IMR-90 (cell line): ENCODE data around the gene NUP93. TPM values are rescaled to one million over a fixed set of nuclear protein-coding genes. Genes with fewer than 3 reads are reported as not detected.

Source experiments
- ATAC-seq: fragments of 200-7000 bp; cut with Tn5 transposase; 2 replicates; pipeline ENCODE4 v1.9.1; 2020; ENCODE audit warnings: low read depth, mild to moderate bottlenecking, moderate library complexity
- BruUV-seq: library from RNA; stranded (reverse); fragments of 400-500 nt; replicated peaks from 2 replicates; lab custom pipeline; 2021; lab: Mats Ljungman, UMichigan
- CTCF ChIA-PET: fragments of 300-600 bp; formaldehyde crosslinking; extraction: SDS; loops from one replicate; lab custom pipeline; 2021; ENCODE audit warnings: antibody characterized with exemption; lab: Yijun Ruan, JAX
- POLR2A ChIA-PET: fragments of 300-600 bp; sonication (Branson Sonifier 250); formaldehyde crosslinking; loops from one replicate; lab custom pipeline; 2022; ENCODE audit warnings: antibody characterized with exemption; ENCODE audit not compliant: unreplicated experiment; lab: Charles Lee
- DNase-seq: peaks from one replicate; pipeline ENCODE4 v3.0.0; 2013
- H2AFZ ChIP-seq: replicated peaks from 2 replicates; pipeline ENCODE3; 2013; ENCODE audit warnings: low read length, mild to moderate bottlenecking; ENCODE audit not compliant: poor library complexity
- H2AK5ac ChIP-seq: 2 replicates; pipeline ENCODE4 v1.6.1; 2013; ENCODE audit warnings: low read depth, low read length, inconsistent platforms
- H2AK9ac ChIP-seq: replicated peaks from 2 replicates; pipeline ENCODE3; 2013; ENCODE audit warnings: mild to moderate bottlenecking, low read depth, low read length, moderate library complexity; ENCODE audit not compliant: poor library complexity
- H2BK120ac ChIP-seq: 2 replicates; pipeline ENCODE4 v1.6.1; 2013; ENCODE audit warnings: low read depth, low read length, inconsistent platforms
- H2BK15ac ChIP-seq: 3 replicates; pipeline ENCODE4 v1.6.1; 2013; ENCODE audit warnings: low read depth, low read length, inconsistent platforms
- H2BK20ac ChIP-seq: 2 replicates; pipeline ENCODE4 v1.6.1; 2013; ENCODE audit warnings: low read depth, mild to moderate bottlenecking, inconsistent platforms, low read length, moderate library complexity
- H2BK5ac ChIP-seq: 2 replicates; pipeline ENCODE4 v1.6.1; 2013; ENCODE audit warnings: mild to moderate bottlenecking, low read depth, low read length, inconsistent platforms; ENCODE audit not compliant: poor library complexity, severe bottlenecking
- H3K14ac ChIP-seq: replicated peaks from 2 replicates; pipeline ENCODE4 v1.6.1; 2013; ENCODE audit warnings: low read depth, low read length, inconsistent platforms
- H3K18ac ChIP-seq: 2 replicates; pipeline ENCODE4 v1.6.1; 2013; ENCODE audit warnings: low read depth, low read length, control low read depth
- H3K23ac ChIP-seq: 2 replicates; pipeline ENCODE4 v1.6.1; 2013; ENCODE audit warnings: low read depth, low read length, inconsistent platforms
- H3K27ac ChIP-seq: 2 replicates; pipeline ENCODE4 v1.5.1; 2013; ENCODE audit warnings: mild to moderate bottlenecking, control low read depth, low read length; ENCODE audit not compliant: insufficient read depth
- H3K27me3 ChIP-seq: 2 replicates; pipeline ENCODE4 v1.6.1; 2013; ENCODE audit warnings: low read length; ENCODE audit not compliant: control insufficient read depth, insufficient read depth
- H3K36me3 ChIP-seq: 2 replicates; pipeline ENCODE4 v1.6.1; 2013; ENCODE audit warnings: low read length, mixed read lengths; ENCODE audit not compliant: control insufficient read depth, insufficient read depth
- H3K4ac ChIP-seq: 2 replicates; pipeline ENCODE4 v1.6.1; 2013; ENCODE audit warnings: low read depth, low read length, inconsistent platforms
- H3K4me1 ChIP-seq: 2 replicates; pipeline ENCODE4 v1.6.1; 2013; ENCODE audit warnings: low read length, mixed read lengths; ENCODE audit not compliant: control insufficient read depth, insufficient read depth
- H3K4me2 ChIP-seq: 2 replicates; pipeline ENCODE4 v1.6.1; 2013; ENCODE audit warnings: low read depth, mild to moderate bottlenecking, control low read depth, low read length, moderate library complexity
- H3K4me3 ChIP-seq: 2 replicates; pipeline ENCODE4 v1.5.1; 2013; ENCODE audit warnings: low read depth, mild to moderate bottlenecking, control low read depth, low read length, moderate library complexity; ENCODE audit not compliant: insufficient read depth
- H3K56ac ChIP-seq: 2 replicates; pipeline ENCODE4 v1.6.1; 2013; ENCODE audit warnings: low read length, inconsistent platforms; ENCODE audit not compliant: insufficient read depth; ENCODE audit errors: extremely low read depth
- H3K79me1 ChIP-seq, 2 experiments: 2 replicates each; pipeline ENCODE4 v1.6.1; 2013; ENCODE audit warnings: low read length in 2 of 2, inconsistent platforms in 1 of 2, low read depth in 1 of 2
- H3K9ac ChIP-seq: 2 replicates; pipeline ENCODE4 v1.6.1; 2013; ENCODE audit warnings: low read depth, low read length, control low read depth
- H3K9me1 ChIP-seq: 2 replicates; pipeline ENCODE4 v1.6.1; 2013; ENCODE audit warnings: low read length, inconsistent platforms; ENCODE audit not compliant: insufficient read depth
- H3K9me3 ChIP-seq: 2 replicates; pipeline ENCODE4 v1.6.1; 2013; ENCODE audit warnings: low read length; ENCODE audit not compliant: control insufficient read depth, insufficient read depth
- H4K20me1 ChIP-seq: 2 replicates; pipeline ENCODE4 v1.6.1; 2013; ENCODE audit warnings: low read length, inconsistent platforms; ENCODE audit not compliant: insufficient read depth
- H4K5ac ChIP-seq: 2 replicates; pipeline ENCODE4 v1.6.1; 2013; ENCODE audit warnings: mild to moderate bottlenecking, low read depth, low read length, control low read depth
- H4K8ac ChIP-seq, 2 experiments: 2 replicates each; pipeline ENCODE4 v1.6.1; 2013; ENCODE audit warnings: low read depth in 2 of 2, low read length in 2 of 2, control low read depth in 1 of 2, inconsistent platforms in 1 of 2
- H4K91ac ChIP-seq: 2 replicates; pipeline ENCODE4 v1.6.1; 2013; ENCODE audit warnings: low read depth, low read length, inconsistent platforms; ENCODE audit not compliant: insufficient read depth
- BHLHE40 ChIP-seq: fragments of 150-350 bp; IDR thresholded peaks from 2 replicates; pipeline ENCODE4 v1.6.1; 2016; ENCODE audit warnings: mild to moderate bottlenecking, low read depth, low read length
- CEBPB ChIP-seq: IDR thresholded peaks from 2 replicates; pipeline ENCODE4 v1.6.1; 2012; ENCODE audit warnings: low read depth, low read length, improper control_type of control experiment
- CHD1 ChIP-seq: IDR thresholded peaks from 2 replicates; pipeline ENCODE4 v1.6.1; 2012; ENCODE audit warnings: low read depth, low read length, improper control_type of control experiment
- FOS ChIP-seq: fragments of 150-350 bp; IDR thresholded peaks from 2 replicates; pipeline ENCODE4 v1.6.1; 2016; ENCODE audit warnings: low read depth, low read length
- MAZ ChIP-seq: IDR thresholded peaks from 2 replicates; pipeline ENCODE4 v1.6.1; 2012; ENCODE audit warnings: low read depth, mild to moderate bottlenecking, low read length, improper control_type of control experiment, moderate library complexity, borderline replicate concordance
- MXI1 ChIP-seq: IDR thresholded peaks from 2 replicates; pipeline ENCODE4 v1.6.1; 2012; ENCODE audit warnings: low read depth, mild to moderate bottlenecking, low read length, moderate library complexity, borderline replicate concordance
- NFE2L2 ChIP-seq: fragments of 150-350 bp; IDR thresholded peaks from 2 replicates; pipeline ENCODE4 v1.6.1; 2016; ENCODE audit warnings: low read depth, mild to moderate bottlenecking, low read length
- POLR2A ChIP-seq: IDR thresholded peaks from 2 replicates; pipeline ENCODE4 v1.6.1; 2012; ENCODE audit warnings: mild to moderate bottlenecking, low read depth, low read length
- RAD21 ChIP-seq: IDR thresholded peaks from 2 replicates; pipeline ENCODE4 v1.6.1; 2012; ENCODE audit warnings: low read length, improper control_type of control experiment
- RFX5 ChIP-seq: IDR thresholded peaks from 2 replicates; pipeline ENCODE4 v1.8.0; 2012; ENCODE audit warnings: low read depth, mild to moderate bottlenecking, low read length, moderate library complexity
- SMC3 ChIP-seq: fragments of 150-350 bp; IDR thresholded peaks from 2 replicates; pipeline ENCODE4 v1.6.1; 2016; ENCODE audit warnings: low read depth, mild to moderate bottlenecking, antibody characterized with exemption, low read length, moderate library complexity
- WGBS, 2 experiments: methylation state at CpG; one replicate each; pipeline versions ENCODE4 v1.1.5 to v1.1.7; 2013; ENCODE audit warnings: missing lambda C conversion rate in 2 of 2; ENCODE audit not compliant: insufficient read length in 1 of 2; ENCODE audit errors: extremely low coverage in 2 of 2; 5-methylcytosine and 5-hydroxymethylcytosine counted together
- dilution Hi-C: fragments of 300-500 bp; cut with HindIII; formaldehyde crosslinking; loops from one replicate; pipeline ENCODE4 v1.14.3; 2018; ENCODE audit warnings: low sequenced_read_pairs; ENCODE audit not compliant: unreplicated experiment
- in situ Hi-C: fragments of 300-500 bp; cut with MboI; formaldehyde crosslinking; loops from 3 replicates; pipeline ENCODE4 v1.14.3; 2019; ENCODE audit warnings: low sequenced_read_pairs, inconsistent platforms, mixed read lengths
- intact Hi-C: fragments of 100-400 bp; cut with micrococcal nuclease; formaldehyde crosslinking; loops from 2 replicates; pipeline ENCODE4 v1.10.0; 2022
- polyA plus RNA-seq, 3 experiments: library from polyadenylated mRNA; depleted of rRNA; stranded (reverse); fragments of >200 nt; gene quantifications; 2 replicates each; pipeline ENCODE4 v1.2.3, GENCODE V29; 2012; ENCODE audit warnings: low replicate concordance in 1 of 3
- total RNA-seq: library from RNA; depleted of rRNA; stranded (reverse); fragments of >200 nt; gene quantifications from 2 replicates; pipeline ENCODE4 v1.2.3, GENCODE V29; 2012
- TF ChIP-seq, protein P1 (sequence below): conservative IDR thresholded peaks from 2 replicates; pipeline ENCODE4 v1.5.1; 2012; ENCODE audit warnings: mild to moderate bottlenecking, low read depth, low read length, improper control_type of control experiment
- TF ChIP-seq, protein P2 (sequence below): fragments of 150-350 bp; IDR thresholded peaks from 2 replicates; pipeline ENCODE4 v1.6.1; 2016; ENCODE audit warnings: low read depth, mild to moderate bottlenecking, low read length, moderate library complexity, borderline replicate concordance

Gene NUP93
- total and polyA plus RNA-seq, 2 of the 4 experiments (the other 2 are of a cell fraction) = 54.6 to 72.6 TPM

GRCh38 chr16:56691885-56692284 lies 38.0 kb upstream of the NUP93 start:
- no peak overlapping the region for H2BK5ac ChIP-seq
- H3K27me3 ChIP-seq = no peaks in the 10 kb centered on the region
- no peaks in the 10 kb centered on the region for H3K79me1 ChIP-seq
- dilution Hi-C loops = no loop called here
- BruUV-seq = no TSS peak
- no peak overlapping the region for H2AK5ac ChIP-seq
- no peak overlapping the region for H4K91ac ChIP-seq
- H3K9ac ChIP-seq = no peak overlapping the region
- H4K8ac ChIP-seq = no peak overlapping the region
- DNase-seq = peak; percentile 17
- no peaks in the 10 kb centered on the region for H3K36me3 ChIP-seq
- in situ Hi-C loops = loop anchor here (10.0 kb wide), 1 partner anchor 207 kb away; no protein-coding TSS in a partner anchor
- no peak overlapping the region for H3K4me2 ChIP-seq
- H3K18ac ChIP-seq = no peak overlapping the region
- H3K4me1 ChIP-seq = no peaks in the 10 kb centered on the region
- H2AK9ac ChIP-seq = no peak overlapping the region
- H3K9me1 ChIP-seq = peaks cover 3% of the 10 kb centered on the region; the same call in 1 of the 2 replicates
- no peak overlapping the region for H2BK15ac ChIP-seq
- no peaks in the 10 kb centered on the region for H4K20me1 ChIP-seq
- ChIA-PET POLR2A (no interaction called here), CTCF (no interaction called here)
- no peak overlapping the region for H3K23ac ChIP-seq
- H3K14ac ChIP-seq = 0 out of 2 replicates have a peak overlapping the region, but pooled peaks have one; percentile 8
- H3K27ac ChIP-seq = no peak overlapping the region
- no peak overlapping the region for H2BK120ac ChIP-seq
- H3K56ac ChIP-seq = no peak overlapping the region
- TF ChIP-seq BHLHE40 = no peak
- TF ChIP-seq NFE2L2 = no peak
- no peak for TF ChIP-seq CEBPB
- no peak for TF ChIP-seq RAD21
- TF ChIP-seq, protein P1, sequence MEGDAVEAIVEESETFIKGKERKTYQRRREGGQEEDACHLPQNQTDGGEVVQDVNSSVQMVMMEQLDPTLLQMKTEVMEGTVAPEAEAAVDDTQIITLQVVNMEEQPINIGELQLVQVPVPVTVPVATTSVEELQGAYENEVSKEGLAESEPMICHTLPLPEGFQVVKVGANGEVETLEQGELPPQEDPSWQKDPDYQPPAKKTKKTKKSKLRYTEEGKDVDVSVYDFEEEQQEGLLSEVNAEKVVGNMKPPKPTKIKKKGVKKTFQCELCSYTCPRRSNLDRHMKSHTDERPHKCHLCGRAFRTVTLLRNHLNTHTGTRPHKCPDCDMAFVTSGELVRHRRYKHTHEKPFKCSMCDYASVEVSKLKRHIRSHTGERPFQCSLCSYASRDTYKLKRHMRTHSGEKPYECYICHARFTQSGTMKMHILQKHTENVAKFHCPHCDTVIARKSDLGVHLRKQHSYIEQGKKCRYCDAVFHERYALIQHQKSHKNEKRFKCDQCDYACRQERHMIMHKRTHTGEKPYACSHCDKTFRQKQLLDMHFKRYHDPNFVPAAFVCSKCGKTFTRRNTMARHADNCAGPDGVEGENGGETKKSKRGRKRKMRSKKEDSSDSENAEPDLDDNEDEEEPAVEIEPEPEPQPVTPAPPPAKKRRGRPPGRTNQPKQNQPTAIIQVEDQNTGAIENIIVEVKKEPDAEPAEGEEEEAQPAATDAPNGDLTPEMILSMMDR = no peak
- TF ChIP-seq MAZ = no peak
- no peak for TF ChIP-seq FOS
- no peak for TF ChIP-seq RFX5
- TF ChIP-seq SMC3 = no peak
- no peak for TF ChIP-seq POLR2A
- no peak for TF ChIP-seq CHD1
- TF ChIP-seq MXI1 = no peak
- TF ChIP-seq, protein P2, sequence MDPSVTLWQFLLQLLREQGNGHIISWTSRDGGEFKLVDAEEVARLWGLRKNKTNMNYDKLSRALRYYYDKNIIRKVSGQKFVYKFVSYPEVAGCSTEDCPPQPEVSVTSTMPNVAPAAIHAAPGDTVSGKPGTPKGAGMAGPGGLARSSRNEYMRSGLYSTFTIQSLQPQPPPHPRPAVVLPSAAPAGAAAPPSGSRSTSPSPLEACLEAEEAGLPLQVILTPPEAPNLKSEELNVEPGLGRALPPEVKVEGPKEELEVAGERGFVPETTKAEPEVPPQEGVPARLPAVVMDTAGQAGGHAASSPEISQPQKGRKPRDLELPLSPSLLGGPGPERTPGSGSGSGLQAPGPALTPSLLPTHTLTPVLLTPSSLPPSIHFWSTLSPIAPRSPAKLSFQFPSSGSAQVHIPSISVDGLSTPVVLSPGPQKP = no peak
- H3K4ac ChIP-seq = no peak overlapping the region
- WGBS, 2 experiments = 78% methylated on average over 3 of the region's 4 CpGs; no CpG with 5 or more reads in 1 of the 2 experiments
- no peak for ATAC-seq
- H3K4me3 ChIP-seq = no peak overlapping the region
- peaks cover 1% of the 10 kb centered on the region; the same call in 1 of the 2 replicates for H3K9me3 ChIP-seq
- intact Hi-C loops = no loop called here
- peak overlapping the region; percentile 47 for H2AFZ ChIP-seq
- H4K5ac ChIP-seq = no peak overlapping the region
- no peak overlapping the region for H2BK20ac ChIP-seq
